ENCODE measurements around the gene INCENP. TPM values are rescaled to one million over a fixed set of nuclear protein-coding genes. Genes with fewer than 3 reads are reported as not detected.

The INCENP gene
- total and polyA plus RNA-seq, 4 donors, result 2.4 to 34.4 (median 4.7) TPM

DNA sequence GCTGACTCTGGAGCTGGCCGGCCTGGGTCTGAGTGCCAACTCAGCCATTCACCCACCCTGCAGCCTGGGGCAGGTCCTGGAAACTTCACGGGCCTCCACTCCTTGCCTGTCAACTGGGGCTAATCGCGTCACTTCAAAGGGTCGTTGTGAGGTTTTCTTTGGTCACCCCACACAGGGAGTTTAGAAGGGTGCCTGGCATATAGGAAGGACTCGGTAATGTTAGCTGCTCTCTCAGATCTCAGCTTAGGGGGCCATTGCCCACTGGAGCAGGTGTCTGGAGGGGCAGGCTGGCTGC is 7.3 kb downstream of the INCENP start:
- TF ChIP-seq RXRA (IDR thresholded peaks at IDR 0.05) (no peak), TAF1 (conservative IDR thresholded peaks at IDR 0.05) (no peak), YY1 (IDR thresholded peaks at IDR 0.05) (no peak), SP1 (IDR thresholded peaks at IDR 0.05) (no peak), RAD21 (IDR thresholded peaks at IDR 0.05) (no peak), FOXA1 (IDR thresholded peaks at IDR 0.05) (no peak), NR2F2 (IDR thresholded peaks at IDR 0.05) (no peak), FOXA2 (IDR thresholded peaks at IDR 0.05) (no peak)
- TF ChIP-seq, protein P1, sequence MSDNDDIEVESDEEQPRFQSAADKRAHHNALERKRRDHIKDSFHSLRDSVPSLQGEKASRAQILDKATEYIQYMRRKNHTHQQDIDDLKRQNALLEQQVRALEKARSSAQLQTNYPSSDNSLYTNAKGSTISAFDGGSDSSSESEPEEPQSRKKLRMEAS (IDR thresholded peaks at IDR 0.05), result no peak
- TF ChIP-seq, protein P2, sequence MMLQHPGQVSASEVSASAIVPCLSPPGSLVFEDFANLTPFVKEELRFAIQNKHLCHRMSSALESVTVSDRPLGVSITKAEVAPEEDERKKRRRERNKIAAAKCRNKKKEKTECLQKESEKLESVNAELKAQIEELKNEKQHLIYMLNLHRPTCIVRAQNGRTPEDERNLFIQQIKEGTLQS (IDR thresholded peaks at IDR 0.05), result no peak
- no peaks in the 10 kb centered on the region for H3K27me3 ChIP-seq (ENCODE audit: control insufficient read depth in 4 of 4, insufficient read depth in 4 of 4, low read length in 3 of 4)
- over 99% methylated on average over 6 of the region's 6 CpGs for WGBS
- no peak for DNase-seq (ENCODE audit: low spot score)
- no peak overlapping the region for H3K27ac ChIP-seq (ENCODE audit: low read depth in 1 of 2, low read length in 2 of 2)
- H3K4me1 ChIP-seq (ENCODE audit: control insufficient read depth in 4 of 4, insufficient read depth in 4 of 4, low read length in 3 of 4), result no peaks in the 10 kb centered on the region
- no peak overlapping the region for H3K4me3 ChIP-seq (ENCODE audit: low read depth in 1 of 3, low read length in 3 of 3)
- peaks cover 0 to 19% (median 2%) of the 10 kb centered on the region in 4 donors for H3K36me3 ChIP-seq (ENCODE audit: control insufficient read depth in 4 of 4, insufficient read depth in 3 of 4, low read depth in 1 of 4, low read length in 3 of 4)
- no peak overlapping the region for H3K9ac ChIP-seq (ENCODE audit: low read depth in 1 of 2, low read length in 2 of 2)
- no peaks in the 10 kb centered on the region for H3K9me3 ChIP-seq (ENCODE audit: control insufficient read depth in 4 of 4, low read length in 3 of 4)

DNA sequence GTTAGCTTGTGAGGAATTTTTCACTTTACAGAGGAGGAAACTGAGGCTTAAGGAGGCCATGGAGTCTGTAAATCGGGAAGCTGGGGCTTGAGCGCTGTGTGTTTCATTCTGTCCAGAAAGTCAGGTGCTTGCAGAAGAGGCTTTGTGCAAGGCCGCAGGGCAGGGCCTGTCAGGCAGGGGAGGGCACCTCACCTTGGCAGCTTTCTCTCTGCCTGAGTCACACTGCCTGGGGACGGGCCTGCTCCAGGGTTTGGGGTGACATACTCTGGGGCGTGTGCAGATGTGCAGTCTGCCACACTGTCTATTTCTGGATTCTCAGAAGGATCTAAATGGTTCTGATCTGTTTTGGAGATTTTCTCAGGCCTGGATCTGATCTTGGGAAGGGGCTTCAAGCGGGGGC is 8.4 kb downstream of the INCENP start:
- Histone ChIP-seq H3K27ac (ENCODE audit: low read depth in 1 of 2, low read length in 2 of 2) (no peak overlapping the region), H3K4me3 (ENCODE audit: low read depth in 1 of 3, low read length in 3 of 3) (no peak overlapping the region), H3K9ac (ENCODE audit: low read depth in 1 of 2, low read length in 2 of 2) (no peak overlapping the region), H3K36me3 (ENCODE audit: control insufficient read depth in 4 of 4, insufficient read depth in 3 of 4, low read depth in 1 of 4, low read length in 3 of 4) (peaks cover 0 to 19% (median 2%) of the 10 kb centered on the region in 4 donors), H3K27me3 (ENCODE audit: control insufficient read depth in 4 of 4, insufficient read depth in 4 of 4, low read length in 3 of 4) (no peaks in the 10 kb centered on the region), H3K4me1 (ENCODE audit: control insufficient read depth in 4 of 4, insufficient read depth in 4 of 4, low read length in 3 of 4) (no peaks in the 10 kb centered on the region), H3K9me3 (ENCODE audit: control insufficient read depth in 4 of 4, low read length in 3 of 4) (no peaks in the 10 kb centered on the region)
- TF ChIP-seq NR2F2 (IDR thresholded peaks at IDR 0.05) (no peak), EGR1 (IDR thresholded peaks at IDR 0.05; ENCODE audit: low read depth in 2 of 2) (no peak), HNF4G (IDR thresholded peaks at IDR 0.05) (no peak), GABPA (IDR thresholded peaks at IDR 0.05 in 1 of 2, conservative IDR thresholded peaks at IDR 0.05 in 1 of 2) (no peak), FOXA1 (IDR thresholded peaks at IDR 0.05) (no peak), JUND (IDR thresholded peaks at IDR 0.05) (no peak), CTCF (IDR thresholded peaks at IDR 0.05; ENCODE audit: low read depth, low read length, missing input control) (no peak), FOXA2 (IDR thresholded peaks at IDR 0.05) (no peak), YY1 (IDR thresholded peaks at IDR 0.05) (no peak), REST (IDR thresholded peaks at IDR 0.05) (no peak), RAD21 (IDR thresholded peaks at IDR 0.05) (no peak), RXRA (IDR thresholded peaks at IDR 0.05) (no peak), HNF4A (conservative IDR thresholded peaks at IDR 0.05) (no peak)
- TF ChIP-seq, protein P1 (IDR thresholded peaks at IDR 0.05), result no peak
- DNase-seq (ENCODE audit: low spot score), result no peak
- 95% methylated on average over 6 of the region's 6 CpGs for WGBS
